ENCODE data around the gene PCDH9. TPM values are rescaled to one million over a fixed set of nuclear protein-coding genes. Genes with fewer than 3 reads are reported as not detected.
A peak's percentile ranks its signal among the peaks of the same experiment; 100 is the strongest.

Gene PCDH9, protein sequence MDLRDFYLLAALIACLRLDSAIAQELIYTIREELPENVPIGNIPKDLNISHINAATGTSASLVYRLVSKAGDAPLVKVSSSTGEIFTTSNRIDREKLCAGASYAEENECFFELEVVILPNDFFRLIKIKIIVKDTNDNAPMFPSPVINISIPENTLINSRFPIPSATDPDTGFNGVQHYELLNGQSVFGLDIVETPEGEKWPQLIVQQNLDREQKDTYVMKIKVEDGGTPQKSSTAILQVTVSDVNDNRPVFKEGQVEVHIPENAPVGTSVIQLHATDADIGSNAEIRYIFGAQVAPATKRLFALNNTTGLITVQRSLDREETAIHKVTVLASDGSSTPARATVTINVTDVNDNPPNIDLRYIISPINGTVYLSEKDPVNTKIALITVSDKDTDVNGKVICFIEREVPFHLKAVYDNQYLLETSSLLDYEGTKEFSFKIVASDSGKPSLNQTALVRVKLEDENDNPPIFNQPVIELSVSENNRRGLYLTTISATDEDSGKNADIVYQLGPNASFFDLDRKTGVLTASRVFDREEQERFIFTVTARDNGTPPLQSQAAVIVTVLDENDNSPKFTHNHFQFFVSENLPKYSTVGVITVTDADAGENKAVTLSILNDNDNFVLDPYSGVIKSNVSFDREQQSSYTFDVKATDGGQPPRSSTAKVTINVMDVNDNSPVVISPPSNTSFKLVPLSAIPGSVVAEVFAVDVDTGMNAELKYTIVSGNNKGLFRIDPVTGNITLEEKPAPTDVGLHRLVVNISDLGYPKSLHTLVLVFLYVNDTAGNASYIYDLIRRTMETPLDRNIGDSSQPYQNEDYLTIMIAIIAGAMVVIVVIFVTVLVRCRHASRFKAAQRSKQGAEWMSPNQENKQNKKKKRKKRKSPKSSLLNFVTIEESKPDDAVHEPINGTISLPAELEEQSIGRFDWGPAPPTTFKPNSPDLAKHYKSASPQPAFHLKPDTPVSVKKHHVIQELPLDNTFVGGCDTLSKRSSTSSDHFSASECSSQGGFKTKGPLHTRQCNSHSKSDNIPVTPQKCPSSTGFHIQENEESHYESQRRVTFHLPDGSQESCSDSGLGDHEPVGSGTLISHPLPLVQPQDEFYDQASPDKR (N-terminal part only)
- total RNA-seq, result 1 to 10 TPM in 1 of 2 donors, under 1 TPM in 1; 0.44 to 1.0 TPM

DNA sequence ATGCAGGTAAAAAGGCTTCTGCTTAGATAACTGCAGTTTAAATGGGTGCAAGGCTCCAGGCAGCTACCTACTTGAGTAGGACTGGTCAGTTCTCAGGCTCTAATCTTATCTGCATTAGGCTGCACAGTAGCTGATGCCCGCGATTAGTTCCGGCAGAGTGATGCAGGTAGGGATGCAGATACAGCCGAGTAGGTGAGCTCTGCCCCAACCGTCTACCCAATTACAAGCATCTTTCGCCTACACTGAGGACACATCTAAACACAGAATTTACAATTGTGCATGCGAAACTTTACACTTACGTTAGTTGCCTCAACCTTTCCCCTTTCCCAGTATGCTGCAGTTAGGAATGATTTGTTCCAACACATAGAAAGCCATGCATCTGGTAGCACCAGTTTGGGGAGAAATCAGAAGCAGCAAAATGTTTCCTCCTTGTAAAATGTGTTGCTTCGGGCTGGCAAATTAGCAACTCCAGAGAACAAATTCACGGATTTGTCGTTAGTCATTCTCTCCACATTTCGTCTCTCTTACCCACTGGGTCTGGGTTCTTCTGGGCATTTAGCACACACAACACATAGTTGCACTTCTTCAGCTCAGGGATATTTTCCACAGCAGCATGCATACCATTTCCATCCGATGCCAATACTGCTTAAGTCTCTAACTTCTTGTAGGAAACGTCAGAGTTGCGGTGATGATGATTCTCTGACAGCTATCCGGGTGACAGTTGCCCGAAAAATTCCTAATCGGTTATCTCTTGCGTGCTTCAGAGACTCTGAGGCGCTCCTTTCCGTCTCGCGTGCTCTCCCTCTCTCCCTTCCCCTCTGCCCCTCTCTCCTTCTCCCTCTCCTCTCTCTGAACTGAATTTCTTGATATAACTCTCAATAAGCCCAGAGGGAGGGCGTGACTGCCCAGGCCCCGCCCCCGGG, at the start of gene PCDH9:
Gene PCDH9 (minus strand): TSS at position 856 of the 923 bp plus-strand sequence. CDS start 1,896 bp downstream, outside the sequence.
- Histone ChIP-seq H3K4me1 (no peaks in the 10 kb centered on the region), H3K27me3 (peaks cover 3% of the 10 kb centered on the region), H3K9ac (ENCODE audit: low read depth in 2 of 2, low read length in 2 of 2) (peak within 1 kb of the TSS; percentile 65 to 71), H3K27ac (peak within 1 kb of the TSS; percentile 15), H3K4me3 (peak within 1 kb of the TSS; percentile 73), H3K36me3 (no peaks in the 10 kb centered on the region), H3K9me3 (no peaks in the 10 kb centered on the region)
- TF ChIP-seq, protein P1, sequence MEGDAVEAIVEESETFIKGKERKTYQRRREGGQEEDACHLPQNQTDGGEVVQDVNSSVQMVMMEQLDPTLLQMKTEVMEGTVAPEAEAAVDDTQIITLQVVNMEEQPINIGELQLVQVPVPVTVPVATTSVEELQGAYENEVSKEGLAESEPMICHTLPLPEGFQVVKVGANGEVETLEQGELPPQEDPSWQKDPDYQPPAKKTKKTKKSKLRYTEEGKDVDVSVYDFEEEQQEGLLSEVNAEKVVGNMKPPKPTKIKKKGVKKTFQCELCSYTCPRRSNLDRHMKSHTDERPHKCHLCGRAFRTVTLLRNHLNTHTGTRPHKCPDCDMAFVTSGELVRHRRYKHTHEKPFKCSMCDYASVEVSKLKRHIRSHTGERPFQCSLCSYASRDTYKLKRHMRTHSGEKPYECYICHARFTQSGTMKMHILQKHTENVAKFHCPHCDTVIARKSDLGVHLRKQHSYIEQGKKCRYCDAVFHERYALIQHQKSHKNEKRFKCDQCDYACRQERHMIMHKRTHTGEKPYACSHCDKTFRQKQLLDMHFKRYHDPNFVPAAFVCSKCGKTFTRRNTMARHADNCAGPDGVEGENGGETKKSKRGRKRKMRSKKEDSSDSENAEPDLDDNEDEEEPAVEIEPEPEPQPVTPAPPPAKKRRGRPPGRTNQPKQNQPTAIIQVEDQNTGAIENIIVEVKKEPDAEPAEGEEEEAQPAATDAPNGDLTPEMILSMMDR (IDR thresholded peaks at IDR 0.05), result no peak
- no peak for DNase-seq
- intact Hi-C loops (cut with DNase I), result no loop called here

DNA sequence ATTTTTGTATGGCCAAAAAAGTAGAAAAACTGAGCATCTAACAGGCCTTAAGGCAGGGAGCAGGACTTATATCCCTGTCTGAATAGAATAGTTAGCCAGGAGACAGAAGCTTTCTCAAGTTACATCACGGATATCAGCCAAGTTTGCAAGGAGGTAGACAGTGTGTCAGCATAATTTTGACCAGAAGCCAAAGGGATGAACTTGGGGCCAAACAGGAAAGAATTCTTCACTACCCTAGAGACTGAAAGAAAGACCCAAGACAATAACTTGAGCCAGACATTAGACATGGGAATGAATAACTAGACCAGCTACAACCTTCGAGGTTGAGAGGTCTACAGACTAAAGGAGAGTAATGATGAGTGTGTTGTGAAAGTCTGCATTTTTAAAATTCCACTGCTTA, 48.1 kb upstream of the PCDH9 start:
- Histone ChIP-seq H3K4me3 (no peak overlapping the region), H3K9ac (ENCODE audit: low read depth in 2 of 2, low read length in 2 of 2) (no peak overlapping the region), H3K9me3 (no peaks in the 10 kb centered on the region), H3K4me1 (no peaks in the 10 kb centered on the region), H3K27ac (no peak overlapping the region), H3K27me3 (no peaks in the 10 kb centered on the region), H3K36me3 (no peaks in the 10 kb centered on the region)
- TF ChIP-seq, protein P1 (IDR thresholded peaks at IDR 0.05), result no peak
- intact Hi-C loops (cut with DNase I), result no loop called here
- no peak for DNase-seq

DNA sequence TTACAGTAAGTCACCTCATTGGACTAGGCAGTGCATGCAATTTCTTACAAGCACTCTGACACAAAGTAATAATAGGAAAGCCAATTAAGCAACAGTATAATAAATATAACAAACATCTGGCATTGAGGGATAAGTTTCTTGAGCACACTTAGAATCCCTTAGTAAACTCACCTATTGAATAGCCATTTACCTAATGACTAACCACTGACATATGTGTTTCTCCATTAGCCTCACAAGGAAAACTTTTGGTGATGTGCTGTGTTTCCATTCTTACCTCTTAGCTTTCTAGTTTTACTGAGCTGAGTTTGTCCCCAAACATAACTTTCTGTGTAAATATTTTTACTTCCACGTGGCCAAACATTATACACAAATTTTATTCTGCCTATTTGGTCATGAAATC, 47.4 kb upstream of the PCDH9 start:
- Histone ChIP-seq H3K9ac (ENCODE audit: low read depth in 2 of 2, low read length in 2 of 2) (no peak overlapping the region), H3K4me1 (no peaks in the 10 kb centered on the region), H3K9me3 (no peaks in the 10 kb centered on the region), H3K4me3 (no peak overlapping the region), H3K27ac (no peak overlapping the region), H3K36me3 (no peaks in the 10 kb centered on the region), H3K27me3 (no peaks in the 10 kb centered on the region)
- TF ChIP-seq, protein P1 (IDR thresholded peaks at IDR 0.05), result no peak
- DNase-seq, result no peak
- intact Hi-C loops (cut with DNase I), result no loop called here

DNA sequence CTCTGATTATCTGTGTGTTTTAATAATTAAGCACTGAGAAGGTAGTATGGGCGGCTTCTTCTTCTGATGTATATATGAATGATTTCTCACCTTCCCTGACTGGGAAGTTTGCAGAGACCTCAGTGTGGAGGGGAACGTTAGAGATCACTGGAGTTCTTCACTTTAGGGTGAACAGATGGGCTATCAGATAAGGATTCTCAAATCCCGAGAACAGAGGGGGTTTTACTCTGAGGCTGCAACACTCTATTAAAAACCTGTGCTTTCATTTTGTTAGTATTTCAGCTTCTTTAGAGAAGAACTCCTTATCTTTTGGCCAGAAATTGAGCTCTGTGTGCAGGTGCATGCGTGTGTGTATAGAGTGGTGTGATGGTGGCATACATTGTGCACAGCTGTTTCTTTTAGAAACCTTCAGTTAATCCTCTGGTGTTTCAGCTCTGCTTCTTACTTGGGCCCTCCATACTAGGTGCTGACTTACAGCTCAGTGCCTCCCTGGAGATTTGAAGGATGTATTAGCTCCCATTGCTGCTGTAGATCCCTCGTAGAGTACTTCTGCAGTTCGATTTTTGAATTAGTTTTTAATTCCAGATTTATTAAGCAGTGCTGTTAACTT, 45.3 kb upstream of the PCDH9 start:
- no peaks in the 10 kb centered on the region for H3K36me3 ChIP-seq
- no peaks in the 10 kb centered on the region for H3K27me3 ChIP-seq
- H3K9me3 ChIP-seq, result no peaks in the 10 kb centered on the region
- intact Hi-C loops (cut with DNase I), result no loop called here
- no peak for DNase-seq
- H3K9ac ChIP-seq (ENCODE audit: low read depth in 2 of 2, low read length in 2 of 2), result no peak overlapping the region
- H3K4me1 ChIP-seq, result no peaks in the 10 kb centered on the region
- no peak overlapping the region for H3K4me3 ChIP-seq
- TF ChIP-seq, protein P1 (IDR thresholded peaks at IDR 0.05), result no peak
- H3K27ac ChIP-seq, result no peak overlapping the region
